IPS-15b (cell line): Measurements from ENCODE around the gene CDC42BPA.

ENCODE experiments used
- H3K27me3 ChIP-seq: one replicate; pipeline ENCODE4 v1.6.1; 2013; ENCODE audit warnings: low read length; ENCODE audit not compliant: control insufficient read depth, insufficient read depth
- H3K36me3 ChIP-seq: one replicate; pipeline ENCODE4 v1.6.1; 2013; ENCODE audit warnings: low read length; ENCODE audit not compliant: control insufficient read depth, insufficient read depth
- H3K4me1 ChIP-seq: one replicate; pipeline ENCODE4 v1.6.1; 2013; ENCODE audit warnings: mild to moderate bottlenecking, low read length; ENCODE audit not compliant: control insufficient read depth, insufficient read depth
- H3K4me3 ChIP-seq: one replicate; pipeline ENCODE4 v1.5.1; 2013; ENCODE audit warnings: low read depth, low read length
- H3K9ac ChIP-seq: one replicate; pipeline ENCODE4 v1.6.1; 2013; ENCODE audit warnings: low read depth, mild to moderate bottlenecking, low read length
- H3K9me3 ChIP-seq: one replicate; pipeline ENCODE4 v1.6.1; 2013; ENCODE audit warnings: mild to moderate bottlenecking, low read length; ENCODE audit not compliant: control insufficient read depth, insufficient read depth

Gene CDC42BPA

GRCh38 chr1:227318016-227318852, at the start of gene CDC42BPA:
Gene CDC42BPA (minus strand): TSS chr1:227318492. CDS start chr1:227317182, 1,310 bp downstream.
- H3K4me1 ChIP-seq = peaks cover 4% of the 10 kb centered on the region
- H3K9me3 ChIP-seq = no peaks in the 10 kb centered on the region
- H3K36me3 ChIP-seq = no peaks in the 10 kb centered on the region
- no peaks in the 10 kb centered on the region for H3K27me3 ChIP-seq
- H3K4me3 ChIP-seq = peak within 1 kb of the TSS; percentile 70
- peak within 1 kb of the TSS; percentile 54 for H3K9ac ChIP-seq

- no peaks in the 10 kb centered on the region for H3K36me3 ChIP-seq
- no peaks in the 10 kb centered on the region for H3K4me1 ChIP-seq
- no peak overlapping the region for H3K9ac ChIP-seq
- no peak overlapping the region for H3K4me3 ChIP-seq
- no peaks in the 10 kb centered on the region for H3K9me3 ChIP-seq
- no peaks in the 10 kb centered on the region for H3K27me3 ChIP-seq
These were observed 49.7 kb upstream of the CDC42BPA start for GRCh38 chr1:227368009-227368408.

- no peak overlapping the region for H3K4me3 ChIP-seq
- H3K9me3 ChIP-seq = no peaks in the 10 kb centered on the region
- no peaks in the 10 kb centered on the region for H3K36me3 ChIP-seq
- H3K27me3 ChIP-seq = no peaks in the 10 kb centered on the region
- no peak overlapping the region for H3K9ac ChIP-seq
- no peaks in the 10 kb centered on the region for H3K4me1 ChIP-seq
These were observed 47.5 kb upstream of the CDC42BPA start for GRCh38 chr1:227365473-227366431.

GRCh38 chr1:227364657-227365056, 46.4 kb upstream of the CDC42BPA start:
- no peaks in the 10 kb centered on the region for H3K27me3 ChIP-seq
- H3K9me3 ChIP-seq = no peaks in the 10 kb centered on the region
- H3K4me3 ChIP-seq = no peak overlapping the region
- H3K9ac ChIP-seq = no peak overlapping the region
- H3K36me3 ChIP-seq = no peaks in the 10 kb centered on the region
- H3K4me1 ChIP-seq = no peaks in the 10 kb centered on the region

GRCh38 chr1:227363825-227364224, 45.5 kb upstream of the CDC42BPA start:
- Histone ChIP-seq H3K4me3 (no peak overlapping the region), H3K9ac (no peak overlapping the region), H3K4me1 (no peaks in the 10 kb centered on the region), H3K36me3 (no peaks in the 10 kb centered on the region), H3K27me3 (no peaks in the 10 kb centered on the region), H3K9me3 (no peaks in the 10 kb centered on the region)

- Histone ChIP-seq H3K4me1 (peaks cover 4% of the 10 kb centered on the region), H3K36me3 (no peaks in the 10 kb centered on the region), H3K9me3 (no peaks in the 10 kb centered on the region), H3K27me3 (no peaks in the 10 kb centered on the region), H3K9ac (no peak overlapping the region), H3K4me3 (no peak overlapping the region)
These were observed 43.7 kb upstream of the CDC42BPA start for GRCh38 chr1:227362039-227362438.

- Histone ChIP-seq H3K27me3 (no peaks in the 10 kb centered on the region), H3K4me3 (no peak overlapping the region), H3K36me3 (no peaks in the 10 kb centered on the region), H3K9ac (no peak overlapping the region), H3K9me3 (no peaks in the 10 kb centered on the region), H3K4me1 (peaks cover 7% of the 10 kb centered on the region)
These were observed 39.6 kb upstream of the CDC42BPA start for GRCh38 chr1:227357927-227358302.

GRCh38 chr1:227357171-227357926, 39.1 kb upstream of the CDC42BPA start:
- H3K9ac ChIP-seq = no peak overlapping the region

GRCh38 chr1:227356620-227357146, 38.4 kb upstream of the CDC42BPA start:
- H3K9me3 ChIP-seq = no peaks in the 10 kb centered on the region
- H3K4me3 ChIP-seq = no peak overlapping the region
- no peaks in the 10 kb centered on the region for H3K27me3 ChIP-seq
- H3K9ac ChIP-seq = no peak overlapping the region
- peaks cover 7% of the 10 kb centered on the region for H3K4me1 ChIP-seq
- no peaks in the 10 kb centered on the region for H3K36me3 ChIP-seq

More at GRCh38 chr1:227357171-227357926, 39.1 kb upstream of the CDC42BPA start:
- Histone ChIP-seq H3K27me3 (no peaks in the 10 kb centered on the region), H3K36me3 (no peaks in the 10 kb centered on the region), H3K4me1 (peaks cover 7% of the 10 kb centered on the region), H3K4me3 (no peak overlapping the region), H3K9me3 (no peaks in the 10 kb centered on the region)

- no peak overlapping the region for H3K4me3 ChIP-seq
- H3K9ac ChIP-seq = no peak overlapping the region
- H3K9me3 ChIP-seq = no peaks in the 10 kb centered on the region
- peaks cover 7% of the 10 kb centered on the region for H3K4me1 ChIP-seq
- H3K36me3 ChIP-seq = no peaks in the 10 kb centered on the region
- H3K27me3 ChIP-seq = no peaks in the 10 kb centered on the region
These were observed 37.4 kb upstream of the CDC42BPA start for GRCh38 chr1:227355542-227356245.
